GM23338 (cell line): Measurements from ENCODE around the gene RAB15. TPM values are rescaled to one million over a fixed set of nuclear protein-coding genes. Genes with fewer than 3 reads are reported as not detected.

Experiments
- ATAC-seq: fragments of 200-7000 bp; cut with Tn5 transposase; 3 replicates; pipeline ENCODE4 v1.9.1; 2020
- DNase-seq: peaks from one replicate; pipeline ENCODE4 v3.0.0-alpha.2; 2015; ENCODE audit warnings: low spot score
- H2AFZ ChIP-seq: fragments of 200-600 bp; sonication (generic); 2 replicates; pipeline ENCODE4 v1.8.0; 2016; ENCODE audit warnings: antibody characterized with exemption, mild to moderate bottlenecking, moderate library complexity
- H3F3A ChIP-seq: fragments of 200-600 bp; sonication (generic); replicated peaks from 2 replicates; pipeline ENCODE4 v1.8.0; 2017; ENCODE audit warnings: antibody characterized with exemption, mixed run types, low read depth
- H3K27ac ChIP-seq: fragments of 200-600 bp; sonication (generic); 2 replicates; pipeline ENCODE4 v1.6.1; 2016; ENCODE audit warnings: low read depth
- H3K27me3 ChIP-seq: fragments of 200-600 bp; sonication (generic); 2 replicates; pipeline ENCODE4 v1.8.0; 2016; ENCODE audit warnings: mild to moderate bottlenecking, mixed run types, moderate library complexity; ENCODE audit not compliant: insufficient read depth
- H3K36me3 ChIP-seq: fragments of 200-600 bp; sonication (generic); 2 replicates; pipeline ENCODE4 v1.8.0; 2016; ENCODE audit warnings: mild to moderate bottlenecking; ENCODE audit not compliant: insufficient read depth
- H3K4me1 ChIP-seq: fragments of 200-600 bp; sonication (generic); 2 replicates; pipeline ENCODE4 v1.8.0; 2016; ENCODE audit warnings: mild to moderate bottlenecking, moderate library complexity; ENCODE audit not compliant: insufficient read depth
- H3K4me2 ChIP-seq: fragments of 200-600 bp; sonication (generic); 2 replicates; pipeline ENCODE4 v1.7.1; 2017; ENCODE audit warnings: mixed run types
- H3K4me3 ChIP-seq: fragments of 200-600 bp; sonication (generic); 2 replicates; pipeline ENCODE4 v1.6.1; 2016; ENCODE audit warnings: mixed run types
- H3K79me2 ChIP-seq: fragments of 200-600 bp; sonication (generic); replicated peaks from 2 replicates; pipeline ENCODE4 v1.8.0; 2017; ENCODE audit warnings: mild to moderate bottlenecking; ENCODE audit not compliant: insufficient read depth
- H3K9me2 ChIP-seq: fragments of 200-600 bp; sonication (generic); 2 replicates; pipeline ENCODE4 v1.8.0; 2017; ENCODE audit not compliant: insufficient read depth
- H4K20me1 ChIP-seq: fragments of 200-600 bp; sonication (generic); replicated peaks from 2 replicates; pipeline ENCODE4 v1.8.0; 2017; ENCODE audit warnings: mild to moderate bottlenecking; ENCODE audit not compliant: insufficient read depth
- H3K27ac Mint-ChIP-seq: 2 replicates; pipeline ENCODE4 v1.8.0; 2020; ENCODE audit warnings: inconsistent platforms, mild to moderate bottlenecking, moderate library complexity, mixed read lengths
- H3K27me3 Mint-ChIP-seq: 3 replicates; pipeline ENCODE4 v1.8.0; 2022; ENCODE audit warnings: low read depth, mild to moderate bottlenecking, moderate library complexity, mixed read lengths, inconsistent platforms; ENCODE audit not compliant: insufficient read depth, poor library complexity
- H3K36me3 Mint-ChIP-seq: 3 replicates; pipeline ENCODE4 v1.8.0; 2021; ENCODE audit warnings: low read depth, mild to moderate bottlenecking, inconsistent platforms, moderate library complexity, mixed read lengths
- H3K4me1 Mint-ChIP-seq: 3 replicates; pipeline ENCODE4 v1.8.0; 2020; ENCODE audit warnings: mild to moderate bottlenecking, inconsistent platforms, mixed read lengths
- H3K4me3 Mint-ChIP-seq: 3 replicates; pipeline ENCODE4 v1.8.0; 2021; ENCODE audit warnings: moderate library complexity, mild to moderate bottlenecking, inconsistent platforms, mixed read lengths
- H3K9me3 Mint-ChIP-seq: 3 replicates; pipeline ENCODE4 v1.8.0; 2020; ENCODE audit warnings: moderate library complexity, mild to moderate bottlenecking, inconsistent platforms, mixed read lengths
- CREB1 ChIP-seq: fragments of 250-450 bp; sonication (Bioruptor Pico); IDR thresholded peaks from 2 replicates; pipeline ENCODE4 v1.5.0; 2020; ENCODE audit warnings: low read depth, mild to moderate bottlenecking, moderate library complexity
- EZH2 ChIP-seq: fragments of 200-600 bp; sonication (generic); IDR thresholded peaks from one replicate; pipeline ENCODE4 v1.8.0; 2017; ENCODE audit warnings: antibody characterized with exemption, mild to moderate bottlenecking, low read depth; ENCODE audit not compliant: unreplicated experiment
- EZH2phosphoT487 ChIP-seq: fragments of 200-600 bp; sonication (generic); IDR thresholded peaks from one replicate; pipeline ENCODE4 v1.8.1; 2018; ENCODE audit warnings: antibody characterized with exemption; ENCODE audit not compliant: unreplicated experiment
- JUNB ChIP-seq: IDR thresholded peaks from one replicate; pipeline ENCODE4 v1.6.1; 2016; ENCODE audit warnings: antibody characterized with exemption; ENCODE audit not compliant: unreplicated experiment
- NANOG ChIP-seq: IDR thresholded peaks from 2 replicates; pipeline ENCODE4 v1.6.1; 2016; ENCODE audit warnings: antibody characterized with exemption, borderline replicate concordance
- POLR2AphosphoS5 ChIP-seq: IDR thresholded peaks from 2 replicates; pipeline ENCODE4 v1.6.1; 2016; ENCODE audit warnings: antibody characterized with exemption, low read depth
- STAT1 ChIP-seq: IDR thresholded peaks from one replicate; pipeline ENCODE4 v1.6.1; 2016; ENCODE audit warnings: antibody characterized with exemption; ENCODE audit not compliant: unreplicated experiment
- ZNF114 ChIP-seq: fragments of 250-450 bp; sonication (Bioruptor Pico); IDR thresholded peaks from 2 replicates; pipeline ENCODE4 v1.5.0; 2020; ENCODE audit warnings: mild to moderate bottlenecking, moderate library complexity
- ZNF331 ChIP-seq: fragments of 250-450 bp; sonication (Bioruptor Pico); IDR thresholded peaks from 2 replicates; pipeline ENCODE4 v1.5.0; 2020; ENCODE audit warnings: low read depth, mild to moderate bottlenecking, moderate library complexity
- ZNF462 ChIP-seq: fragments of 250-450 bp; sonication (Bioruptor Pico); IDR thresholded peaks from 2 replicates; pipeline ENCODE4 v1.5.0; 2020; ENCODE audit warnings: mild to moderate bottlenecking, moderate library complexity
- polyA plus RNA-seq: library from polyadenylated mRNA; unstranded; fragments of >200 nt; fragmentation: Nextera tagmentation; extraction: Ambion mirVana; gene quantifications from 2 replicates; pipeline ENCODE4 v1.2.1, GENCODE V29; 2016
- total RNA-seq: library from RNA; depleted of rRNA; stranded (reverse); fragments of >200 nt; shearing (Covaris generic); gene quantifications from 2 replicates; pipeline ENCODE4 v1.2.3, GENCODE V29; 2014
- TF ChIP-seq, protein P1 (sequence below), 2 experiments: fragments of 200-600 bp in 1 of 2; sonication (generic) in 1 of 2; conservative IDR thresholded peaks; 2 replicates each; pipeline versions ENCODE4 v1.5.1 to v1.6.1; 2016 to 2017; ENCODE audit warnings: antibody characterized with exemption in 2 of 2, low read depth in 2 of 2, mild to moderate bottlenecking in 2 of 2, moderate library complexity in 1 of 2
- TF ChIP-seq, protein P2 (sequence below): IDR thresholded peaks from one replicate; pipeline ENCODE4 v1.6.1; 2018; ENCODE audit warnings: antibody characterized with exemption; ENCODE audit not compliant: unreplicated experiment

RAB15 gene
- total and polyA plus RNA-seq, 2 experiments from 2014 or later = 17.4 to 43.3 TPM

DNA sequence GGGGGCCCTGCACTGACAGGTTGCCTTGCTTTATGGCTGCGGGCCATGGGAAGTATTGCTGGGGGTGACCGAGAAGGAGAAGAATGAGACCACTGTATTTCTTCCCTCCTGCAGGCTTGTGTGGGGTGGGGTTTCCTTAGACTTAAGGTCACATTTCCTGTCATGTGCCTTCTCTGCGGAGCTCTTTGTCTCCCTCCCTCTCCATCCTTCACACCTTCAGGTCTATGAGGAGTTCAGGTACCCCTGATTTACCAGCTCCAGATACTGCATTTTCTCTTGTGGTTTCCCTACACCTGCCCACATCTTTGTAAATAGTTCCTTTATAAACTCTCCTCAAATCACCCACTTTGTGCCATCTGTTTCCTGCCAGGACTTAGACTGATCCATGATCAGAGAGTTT, 18.2 kb upstream of the RAB15 start:
- Histone ChIP-seq H3K36me3 (no peaks in the 10 kb centered on the region), H3F3A (0 out of 2 replicates have a peak, but pooled peaks cover 3% of the 10 kb centered on the region), H3K27ac (no peak overlapping the region), H3K27me3 (peaks cover 5% of the 10 kb centered on the region; the same call in 1 of the 2 replicates), H3K4me1 (peaks cover 11% of the 10 kb centered on the region), H3K9me2 (no peaks in the 10 kb centered on the region), H3K4me3 (no peak overlapping the region), H3K4me2 (no peak overlapping the region), H4K20me1 (peaks cover 6% of the 10 kb centered on the region; the same call in 1 of the 2 replicates), H3K79me2 (peaks cover 37% of the 10 kb centered on the region), H2AFZ (no peak overlapping the region)
- peaks cover 11% of the 10 kb centered on the region for H3K27me3 Mint-ChIP-seq
- no peaks in the 10 kb centered on the region for H3K36me3 Mint-ChIP-seq
- no peaks in the 10 kb centered on the region for H3K9me3 Mint-ChIP-seq
- peaks cover 8% of the 10 kb centered on the region for H3K4me1 Mint-ChIP-seq
- no peak overlapping the region for H3K27ac Mint-ChIP-seq
- DNase-seq (no peak), ATAC-seq (no peak)
- TF ChIP-seq NANOG = no peak
- TF ChIP-seq ZNF462 (CRISPR knock-in tag) = no peak
- no peak for TF ChIP-seq JUNB
- TF ChIP-seq, protein P1, sequence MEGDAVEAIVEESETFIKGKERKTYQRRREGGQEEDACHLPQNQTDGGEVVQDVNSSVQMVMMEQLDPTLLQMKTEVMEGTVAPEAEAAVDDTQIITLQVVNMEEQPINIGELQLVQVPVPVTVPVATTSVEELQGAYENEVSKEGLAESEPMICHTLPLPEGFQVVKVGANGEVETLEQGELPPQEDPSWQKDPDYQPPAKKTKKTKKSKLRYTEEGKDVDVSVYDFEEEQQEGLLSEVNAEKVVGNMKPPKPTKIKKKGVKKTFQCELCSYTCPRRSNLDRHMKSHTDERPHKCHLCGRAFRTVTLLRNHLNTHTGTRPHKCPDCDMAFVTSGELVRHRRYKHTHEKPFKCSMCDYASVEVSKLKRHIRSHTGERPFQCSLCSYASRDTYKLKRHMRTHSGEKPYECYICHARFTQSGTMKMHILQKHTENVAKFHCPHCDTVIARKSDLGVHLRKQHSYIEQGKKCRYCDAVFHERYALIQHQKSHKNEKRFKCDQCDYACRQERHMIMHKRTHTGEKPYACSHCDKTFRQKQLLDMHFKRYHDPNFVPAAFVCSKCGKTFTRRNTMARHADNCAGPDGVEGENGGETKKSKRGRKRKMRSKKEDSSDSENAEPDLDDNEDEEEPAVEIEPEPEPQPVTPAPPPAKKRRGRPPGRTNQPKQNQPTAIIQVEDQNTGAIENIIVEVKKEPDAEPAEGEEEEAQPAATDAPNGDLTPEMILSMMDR (conservative IDR thresholded peaks at IDR 0.05; ENCODE audit: low read depth in 2 of 2) = no peak
- no peak for TF ChIP-seq ZNF114 (CRISPR knock-in tag)
- TF ChIP-seq ZNF331 (CRISPR knock-in tag) = no peak
- TF ChIP-seq EZH2 = no peak
- TF ChIP-seq CREB1 (CRISPR knock-in tag) = no peak
- no peak for TF ChIP-seq EZH2phosphoT487
- no peak for TF ChIP-seq POLR2AphosphoS5
- no peak for TF ChIP-seq STAT1
- TF ChIP-seq, protein P2, sequence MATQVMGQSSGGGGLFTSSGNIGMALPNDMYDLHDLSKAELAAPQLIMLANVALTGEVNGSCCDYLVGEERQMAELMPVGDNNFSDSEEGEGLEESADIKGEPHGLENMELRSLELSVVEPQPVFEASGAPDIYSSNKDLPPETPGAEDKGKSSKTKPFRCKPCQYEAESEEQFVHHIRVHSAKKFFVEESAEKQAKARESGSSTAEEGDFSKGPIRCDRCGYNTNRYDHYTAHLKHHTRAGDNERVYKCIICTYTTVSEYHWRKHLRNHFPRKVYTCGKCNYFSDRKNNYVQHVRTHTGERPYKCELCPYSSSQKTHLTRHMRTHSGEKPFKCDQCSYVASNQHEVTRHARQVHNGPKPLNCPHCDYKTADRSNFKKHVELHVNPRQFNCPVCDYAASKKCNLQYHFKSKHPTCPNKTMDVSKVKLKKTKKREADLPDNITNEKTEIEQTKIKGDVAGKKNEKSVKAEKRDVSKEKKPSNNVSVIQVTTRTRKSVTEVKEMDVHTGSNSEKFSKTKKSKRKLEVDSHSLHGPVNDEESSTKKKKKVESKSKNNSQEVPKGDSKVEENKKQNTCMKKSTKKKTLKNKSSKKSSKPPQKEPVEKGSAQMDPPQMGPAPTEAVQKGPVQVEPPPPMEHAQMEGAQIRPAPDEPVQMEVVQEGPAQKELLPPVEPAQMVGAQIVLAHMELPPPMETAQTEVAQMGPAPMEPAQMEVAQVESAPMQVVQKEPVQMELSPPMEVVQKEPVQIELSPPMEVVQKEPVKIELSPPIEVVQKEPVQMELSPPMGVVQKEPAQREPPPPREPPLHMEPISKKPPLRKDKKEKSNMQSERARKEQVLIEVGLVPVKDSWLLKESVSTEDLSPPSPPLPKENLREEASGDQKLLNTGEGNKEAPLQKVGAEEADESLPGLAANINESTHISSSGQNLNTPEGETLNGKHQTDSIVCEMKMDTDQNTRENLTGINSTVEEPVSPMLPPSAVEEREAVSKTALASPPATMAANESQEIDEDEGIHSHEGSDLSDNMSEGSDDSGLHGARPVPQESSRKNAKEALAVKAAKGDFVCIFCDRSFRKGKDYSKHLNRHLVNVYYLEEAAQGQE = no peak
- H3K4me3 Mint-ChIP-seq = no peak overlapping the region
